Kidney (tissue), 14 donors: ENCODE results near the gene YPEL1. TPM values are rescaled to one million over a fixed set of nuclear protein-coding genes. Genes with fewer than 3 reads are reported as not detected.

Source experiments
- DNase-seq, 5 donors: peaks; one replicate each; pipeline ENCODE4 v3.0.0-alpha.2; 2013 to 2020
- FAIRE-seq: peaks from 2 replicates; lab custom pipeline; 2012; peaks lifted over from hg19 to GRCh38; lab: Jason Lieb, UNC
- H3K27ac ChIP-seq, 2 donors: one replicate each; pipeline ENCODE4 v1.7.0; 2013; ENCODE audit warnings: low read depth in 2 of 2, low read length in 2 of 2, inconsistent platforms in 1 of 2
- H3K27me3 ChIP-seq: one replicate; pipeline ENCODE4 v1.7.1; 2013; ENCODE audit warnings: low read length, inconsistent platforms; ENCODE audit not compliant: control insufficient read depth, insufficient read depth
- H3K36me3 ChIP-seq, 3 donors: one replicate each; pipeline versions ENCODE4 v1.7.0 to v1.7.1; 2013; ENCODE audit warnings: low read length in 3 of 3, control low read depth in 1 of 3, inconsistent platforms in 1 of 3; ENCODE audit not compliant: insufficient read depth in 3 of 3, control insufficient read depth in 2 of 3
- H3K4me1 ChIP-seq, 3 donors: one replicate each; pipeline versions ENCODE4 v1.7.0 to v1.7.1; 2013; ENCODE audit warnings: low read length in 3 of 3, inconsistent platforms in 1 of 3, low read depth in 1 of 3; ENCODE audit not compliant: control insufficient read depth in 2 of 3, insufficient read depth in 2 of 3
- H3K4me3 ChIP-seq, 3 donors: one replicate each; pipeline versions ENCODE4 v1.7.0 to v1.8.1; 2013; ENCODE audit warnings: low read length in 3 of 3, control low read depth in 1 of 3, inconsistent platforms in 1 of 3
- H3K9ac ChIP-seq, 3 donors: one replicate each; pipeline versions ENCODE4 v1.7.0 to v1.7.1; 2013; ENCODE audit warnings: low read length in 3 of 3, control low read depth in 1 of 3, inconsistent platforms in 1 of 3
- H3K9me3 ChIP-seq, 3 donors: one replicate each; pipeline versions ENCODE4 v1.7.0 to v1.7.1; 2013; ENCODE audit warnings: low read length in 3 of 3, control low read depth in 1 of 3, inconsistent platforms in 1 of 3; ENCODE audit not compliant: control insufficient read depth in 2 of 3, insufficient read depth in 1 of 3
- intact Hi-C: fragments of 100-400 bp; cut with DNase I; formaldehyde crosslinking; loops from one replicate; pipeline ENCODE4 v1.11.1; 2022
- polyA plus RNA-seq: library from polyadenylated mRNA; stranded (reverse); fragments of 350-450 nt; fragmentation: Illumina TruSeq; extraction: RNeasy Lipid Tissue Mini Kit (QIAGEN cat#74804); gene quantifications from one replicate; pipeline ENCODE4 v1.2.3, GENCODE V29; 2014; ENCODE audit warnings: low read depth, low replicate concordance; ENCODE audit not compliant: insufficient read depth
- total RNA-seq: library from RNA; stranded (reverse); fragmentation: NEBNext Ultra II Directional; extraction: Animal tissue kit (Norgen Biotek cat#: 25700); gene quantifications from one replicate; pipeline ENCODE4 v1.2.1, GENCODE V29; 2021
- TF ChIP-seq, protein P1 (sequence below): IDR thresholded peaks from 3 replicates; pipeline ENCODE4 v1.5.1; 2012; ENCODE audit warnings: mild to moderate bottlenecking, moderate library complexity, borderline replicate concordance; ENCODE audit not compliant: insufficient read depth; ENCODE audit errors: extremely low read depth
- donor health status: control.
- donor health status: control.
- donor health status: control.
- donor health status: control.
- donor health status: control.
- donor health status: DM: yes; HTN: yes; CAD: no.
- donor health status: Normal renal cell carcinoma (clear cell type).

The YPEL1 gene
- total and polyA plus RNA-seq, 2 donors from 2014 or later = 2.2 to 6.1 TPM

DNA sequence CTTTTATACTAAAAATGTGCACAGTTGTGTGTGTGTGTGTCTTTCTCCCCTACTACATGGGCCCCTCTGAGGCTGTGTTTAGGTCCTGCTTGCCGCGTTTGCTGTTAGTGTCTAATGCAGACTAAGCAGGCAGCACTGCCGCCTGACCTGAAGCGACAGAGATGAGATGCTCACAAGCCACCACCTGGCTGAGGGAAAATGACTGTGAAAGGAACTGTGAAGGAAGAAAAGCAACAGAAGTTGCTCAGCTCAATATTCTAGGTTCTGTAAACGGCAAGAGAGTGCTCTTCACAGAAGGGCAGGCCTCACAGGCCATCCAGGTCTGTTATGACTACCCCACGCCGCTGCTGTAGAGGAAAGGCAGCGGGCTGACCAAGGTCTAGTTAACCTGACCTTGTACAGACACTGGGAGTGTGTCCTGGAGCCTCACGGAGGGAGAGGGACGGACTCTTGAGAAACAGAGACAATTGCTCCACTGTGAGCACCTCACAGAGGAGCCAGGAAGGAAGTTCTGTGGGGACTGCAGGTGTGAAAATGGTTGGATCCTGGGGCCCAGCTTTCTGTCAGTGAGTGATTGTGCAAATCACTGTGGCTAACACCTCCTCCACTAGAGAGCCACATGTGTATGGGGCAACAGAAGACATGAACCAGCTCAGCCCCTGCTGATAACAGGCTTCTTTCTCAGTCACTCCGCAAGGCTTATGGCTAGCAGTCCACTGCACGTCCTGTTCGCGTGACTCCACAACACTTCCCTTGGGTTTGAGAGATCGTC, 31.3 kb upstream of the YPEL1 start:
- Histone ChIP-seq H3K4me3 (no peak overlapping the region), H3K36me3 (peaks cover 5 to 70% (median 49%) of the 10 kb centered on the region in 3 donors), H3K9ac (no peak overlapping the region), H3K27me3 (no peaks in the 10 kb centered on the region), H3K27ac (no peak overlapping the region), H3K4me1 (no peaks in the 10 kb centered on the region), H3K9me3 (no peaks in the 10 kb centered on the region)
- DNase-seq = no peak
- intact Hi-C loops = no loop called here
- TF ChIP-seq, protein P1, sequence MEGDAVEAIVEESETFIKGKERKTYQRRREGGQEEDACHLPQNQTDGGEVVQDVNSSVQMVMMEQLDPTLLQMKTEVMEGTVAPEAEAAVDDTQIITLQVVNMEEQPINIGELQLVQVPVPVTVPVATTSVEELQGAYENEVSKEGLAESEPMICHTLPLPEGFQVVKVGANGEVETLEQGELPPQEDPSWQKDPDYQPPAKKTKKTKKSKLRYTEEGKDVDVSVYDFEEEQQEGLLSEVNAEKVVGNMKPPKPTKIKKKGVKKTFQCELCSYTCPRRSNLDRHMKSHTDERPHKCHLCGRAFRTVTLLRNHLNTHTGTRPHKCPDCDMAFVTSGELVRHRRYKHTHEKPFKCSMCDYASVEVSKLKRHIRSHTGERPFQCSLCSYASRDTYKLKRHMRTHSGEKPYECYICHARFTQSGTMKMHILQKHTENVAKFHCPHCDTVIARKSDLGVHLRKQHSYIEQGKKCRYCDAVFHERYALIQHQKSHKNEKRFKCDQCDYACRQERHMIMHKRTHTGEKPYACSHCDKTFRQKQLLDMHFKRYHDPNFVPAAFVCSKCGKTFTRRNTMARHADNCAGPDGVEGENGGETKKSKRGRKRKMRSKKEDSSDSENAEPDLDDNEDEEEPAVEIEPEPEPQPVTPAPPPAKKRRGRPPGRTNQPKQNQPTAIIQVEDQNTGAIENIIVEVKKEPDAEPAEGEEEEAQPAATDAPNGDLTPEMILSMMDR = no peak
- no peak for FAIRE-seq

DNA sequence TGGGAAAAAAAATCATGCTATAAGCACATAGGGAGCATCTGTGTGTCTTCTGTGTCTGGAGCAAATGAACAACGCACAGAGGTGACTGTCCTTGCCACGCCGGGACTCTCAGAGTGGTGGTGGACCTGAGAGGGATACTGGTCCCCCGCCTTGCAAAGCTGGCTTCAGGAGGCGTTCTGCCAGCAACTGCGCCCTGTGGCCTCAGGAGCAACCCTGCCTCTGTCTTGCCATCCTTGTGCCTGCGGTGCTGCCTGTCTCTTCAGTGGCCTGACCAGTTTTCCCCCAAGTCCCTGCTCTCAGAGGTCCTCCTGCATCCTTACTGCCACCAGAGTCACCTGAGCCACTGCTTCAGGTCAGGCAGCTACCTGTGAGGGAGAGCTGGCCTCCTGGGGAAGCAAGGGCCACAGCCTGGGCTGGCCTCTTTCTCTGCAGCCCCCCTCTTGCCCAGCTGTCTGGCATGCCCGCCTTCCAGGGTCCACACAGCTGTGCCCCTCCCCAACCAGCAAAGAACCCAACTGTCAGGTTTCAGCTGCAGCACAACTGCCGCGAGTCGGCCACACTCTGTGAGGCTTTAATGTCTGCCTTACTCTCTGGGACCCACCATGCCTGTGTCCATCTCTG, 30.4 kb upstream of the YPEL1 start:
- DNase-seq (no peak), FAIRE-seq (no peak)
- Histone ChIP-seq H3K9ac (no peak overlapping the region), H3K27me3 (no peaks in the 10 kb centered on the region), H3K4me1 (no peaks in the 10 kb centered on the region), H3K4me3 (no peak overlapping the region), H3K27ac (no peak overlapping the region), H3K36me3 (peaks cover 5 to 66% (median 50%) of the 10 kb centered on the region in 3 donors), H3K9me3 (no peaks in the 10 kb centered on the region)
- TF ChIP-seq, protein P1 = no peak
- intact Hi-C loops = no loop called here

DNA sequence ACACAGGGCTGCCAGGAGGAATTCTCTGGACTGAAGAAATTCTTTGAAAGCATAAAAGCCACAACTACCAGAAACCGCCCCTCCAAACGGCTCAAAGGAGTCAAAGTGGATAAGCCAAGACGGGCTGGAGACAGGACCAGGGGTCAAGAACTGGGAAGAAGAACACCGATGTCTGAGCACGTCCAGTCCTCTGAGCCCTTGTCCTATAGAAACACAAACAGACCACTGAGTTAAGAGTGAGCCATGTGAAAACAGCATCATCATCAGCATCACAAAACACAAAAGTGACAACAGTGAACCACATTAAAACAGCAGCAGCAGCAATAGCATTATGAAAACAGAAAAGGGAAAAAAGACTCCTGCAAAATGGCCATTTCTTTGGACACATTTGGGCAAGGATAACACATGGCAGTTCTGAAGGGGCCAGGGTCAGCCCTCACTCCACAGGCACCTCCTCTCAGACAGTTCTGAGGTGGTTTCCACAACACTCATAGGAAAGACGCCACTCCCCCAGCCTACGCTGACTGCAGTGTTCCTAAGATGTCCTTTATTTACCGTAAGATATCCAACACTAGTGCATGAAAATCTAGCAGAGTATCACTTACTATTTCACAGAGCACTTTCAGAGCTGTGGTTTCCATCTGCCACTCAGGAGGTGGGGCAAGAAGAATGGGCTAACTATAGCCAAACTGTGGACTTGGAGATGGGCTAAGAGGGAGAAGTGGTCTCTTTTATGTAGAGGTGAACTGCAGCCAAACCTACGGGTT, 28.6 kb upstream of the YPEL1 start:
- Histone ChIP-seq H3K27me3 (no peaks in the 10 kb centered on the region), H3K27ac (no peak overlapping the region), H3K4me3 (no peak overlapping the region), H3K9me3 (no peaks in the 10 kb centered on the region), H3K36me3 (peaks cover 5 to 60% (median 49%) of the 10 kb centered on the region in 3 donors), H3K9ac (no peak overlapping the region), H3K4me1 (no peaks in the 10 kb centered on the region)
- intact Hi-C loops = no loop called here
- TF ChIP-seq, protein P1 = no peak
- no peak for FAIRE-seq
- DNase-seq = no peak
